MM.1S (cell line): ENCODE measurements around the gene U2AF1L4.
A peak's percentile ranks its signal among the peaks of the same experiment; 100 is the strongest.

ENCODE experiments used
- DNase-seq: peaks from one replicate; pipeline ENCODE4 v3.0.0-alpha.2; 2015
- H2AFZ ChIP-seq: fragments of 300-600 bp; sonication (generic); 2 replicates; pipeline ENCODE4 v1.6.0; 2016; ENCODE audit warnings: antibody characterized with exemption, low read length
- H3F3A ChIP-seq: fragments of 300-600 bp; sonication (generic); 2 replicates; pipeline ENCODE4 v1.6.1; 2016; ENCODE audit warnings: mild to moderate bottlenecking, antibody characterized with exemption, low read length, moderate library complexity, mixed read lengths; ENCODE audit not compliant: insufficient read depth
- H3K27ac ChIP-seq: fragments of 300-600 bp; sonication (generic); 2 replicates; pipeline ENCODE4 v1.5.1; 2016; ENCODE audit warnings: mild to moderate bottlenecking, low read length
- H3K27me3 ChIP-seq: fragments of 300-600 bp; sonication (generic); replicated peaks from 2 replicates; pipeline ENCODE4 v1.6.0; 2016; ENCODE audit warnings: low read length; ENCODE audit not compliant: insufficient read depth
- H3K36me3 ChIP-seq: fragments of 300-600 bp; sonication (generic); replicated peaks from 2 replicates; pipeline ENCODE4 v1.6.1; 2016; ENCODE audit warnings: mild to moderate bottlenecking, low read length, mixed read lengths; ENCODE audit not compliant: insufficient read depth
- H3K4me1 ChIP-seq: fragments of 300-600 bp; sonication (generic); 2 replicates; pipeline ENCODE4 v1.6.1; 2016; ENCODE audit warnings: low read length, mixed read lengths
- H3K4me2 ChIP-seq: fragments of 300-600 bp; sonication (generic); 2 replicates; pipeline ENCODE4 v1.6.0; 2016; ENCODE audit warnings: low read depth, low read length
- H3K4me3 ChIP-seq: fragments of 300-600 bp; sonication (generic); 2 replicates; pipeline ENCODE4 v1.5.1; 2016; ENCODE audit warnings: low read length, mixed read lengths
- H3K79me2 ChIP-seq: fragments of 300-600 bp; sonication (generic); 2 replicates; pipeline ENCODE4 v1.6.1; 2016; ENCODE audit warnings: mixed run types, low read length, mixed read lengths
- H3K9ac ChIP-seq: fragments of 300-600 bp; sonication (generic); 2 replicates; pipeline ENCODE4 v1.6.1; 2016; ENCODE audit warnings: low read length, mixed read lengths
- H3K9me2 ChIP-seq: fragments of 300-600 bp; sonication (generic); replicated peaks from 2 replicates; pipeline ENCODE4 v1.6.1; 2016; ENCODE audit warnings: mild to moderate bottlenecking, low read length, mixed read lengths; ENCODE audit not compliant: insufficient read depth
- H3K9me3 ChIP-seq: fragments of 300-600 bp; sonication (generic); replicated peaks from 2 replicates; pipeline ENCODE4 v1.6.1; 2016; ENCODE audit warnings: mild to moderate bottlenecking, low read length, mixed read lengths; ENCODE audit not compliant: insufficient read depth
- H4K20me1 ChIP-seq: fragments of 300-600 bp; sonication (generic); 2 replicates; pipeline ENCODE4 v1.6.1; 2016; ENCODE audit warnings: mild to moderate bottlenecking, low read length, moderate library complexity, mixed read lengths; ENCODE audit not compliant: insufficient read depth
- EZH2 ChIP-seq: fragments of 300-600 bp; sonication (generic); optimal IDR thresholded peaks from 2 replicates; pipeline ENCODE3; 2017; ENCODE audit warnings: low read depth, mild to moderate bottlenecking, antibody characterized with exemption, low read length, mixed read lengths
- EZH2phosphoT487 ChIP-seq: fragments of 300-600 bp; sonication (generic); IDR thresholded peaks from 2 replicates; pipeline ENCODE4 v1.6.1; 2018; ENCODE audit warnings: antibody characterized with exemption, low read length
- TF ChIP-seq, protein P1 (sequence below): fragments of 300-600 bp; sonication (generic); IDR thresholded peaks from 2 replicates; pipeline ENCODE4 v1.5.1; 2016; ENCODE audit warnings: antibody characterized with exemption, low read length, mixed read lengths

Gene U2AF1L4

DNA sequence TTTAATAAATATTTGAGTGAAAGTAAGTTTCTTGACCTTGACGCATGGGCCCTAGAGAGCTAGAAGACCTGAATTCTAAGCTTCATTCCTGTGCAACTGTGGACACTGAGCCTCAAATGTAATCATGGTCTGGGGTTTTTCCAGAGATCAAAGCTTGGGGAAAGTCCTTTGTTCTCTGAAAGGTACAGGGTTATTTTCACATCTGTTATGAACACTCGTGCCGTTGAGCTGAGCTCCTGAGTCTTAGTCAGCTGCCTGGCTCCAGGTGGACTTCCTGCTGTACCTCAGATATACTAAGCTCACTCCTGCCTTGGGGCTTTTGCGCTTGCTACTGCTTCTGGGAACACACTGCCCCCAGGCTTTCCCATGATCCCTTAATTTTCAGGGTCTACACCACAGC lies 48.4 kb downstream of the U2AF1L4 start:
- peak; percentile 70 for DNase-seq
- no peaks in the 10 kb centered on the region for H3K79me2 ChIP-seq
- TF ChIP-seq, protein P1, sequence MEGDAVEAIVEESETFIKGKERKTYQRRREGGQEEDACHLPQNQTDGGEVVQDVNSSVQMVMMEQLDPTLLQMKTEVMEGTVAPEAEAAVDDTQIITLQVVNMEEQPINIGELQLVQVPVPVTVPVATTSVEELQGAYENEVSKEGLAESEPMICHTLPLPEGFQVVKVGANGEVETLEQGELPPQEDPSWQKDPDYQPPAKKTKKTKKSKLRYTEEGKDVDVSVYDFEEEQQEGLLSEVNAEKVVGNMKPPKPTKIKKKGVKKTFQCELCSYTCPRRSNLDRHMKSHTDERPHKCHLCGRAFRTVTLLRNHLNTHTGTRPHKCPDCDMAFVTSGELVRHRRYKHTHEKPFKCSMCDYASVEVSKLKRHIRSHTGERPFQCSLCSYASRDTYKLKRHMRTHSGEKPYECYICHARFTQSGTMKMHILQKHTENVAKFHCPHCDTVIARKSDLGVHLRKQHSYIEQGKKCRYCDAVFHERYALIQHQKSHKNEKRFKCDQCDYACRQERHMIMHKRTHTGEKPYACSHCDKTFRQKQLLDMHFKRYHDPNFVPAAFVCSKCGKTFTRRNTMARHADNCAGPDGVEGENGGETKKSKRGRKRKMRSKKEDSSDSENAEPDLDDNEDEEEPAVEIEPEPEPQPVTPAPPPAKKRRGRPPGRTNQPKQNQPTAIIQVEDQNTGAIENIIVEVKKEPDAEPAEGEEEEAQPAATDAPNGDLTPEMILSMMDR, result no peak
- TF ChIP-seq EZH2, result no peak
- TF ChIP-seq EZH2phosphoT487, result no peak
- 0 out of 2 replicates have a peak, but pooled peaks cover 6% of the 10 kb centered on the region for H3F3A ChIP-seq
- no peaks in the 10 kb centered on the region for H4K20me1 ChIP-seq
- H3K9me3 ChIP-seq, result no peaks in the 10 kb centered on the region
- no peak overlapping the region; the same call in 1 of the 2 replicates for H3K4me3 ChIP-seq
- no peaks in the 10 kb centered on the region for H3K9me2 ChIP-seq
- H3K9ac ChIP-seq, result no peak overlapping the region
- 0 out of 2 replicates have a peak, but pooled peaks cover 4% of the 10 kb centered on the region for H3K4me1 ChIP-seq
- no peaks in the 10 kb centered on the region for H3K36me3 ChIP-seq
- H2AFZ ChIP-seq, result no peak overlapping the region
- H3K4me2 ChIP-seq, result peak overlapping the region; percentile 10; the same call in 1 of the 2 replicates
- H3K27ac ChIP-seq, result peak overlapping the region; percentile 17; the same call in 1 of the 2 replicates
- no peaks in the 10 kb centered on the region for H3K27me3 ChIP-seq

DNA sequence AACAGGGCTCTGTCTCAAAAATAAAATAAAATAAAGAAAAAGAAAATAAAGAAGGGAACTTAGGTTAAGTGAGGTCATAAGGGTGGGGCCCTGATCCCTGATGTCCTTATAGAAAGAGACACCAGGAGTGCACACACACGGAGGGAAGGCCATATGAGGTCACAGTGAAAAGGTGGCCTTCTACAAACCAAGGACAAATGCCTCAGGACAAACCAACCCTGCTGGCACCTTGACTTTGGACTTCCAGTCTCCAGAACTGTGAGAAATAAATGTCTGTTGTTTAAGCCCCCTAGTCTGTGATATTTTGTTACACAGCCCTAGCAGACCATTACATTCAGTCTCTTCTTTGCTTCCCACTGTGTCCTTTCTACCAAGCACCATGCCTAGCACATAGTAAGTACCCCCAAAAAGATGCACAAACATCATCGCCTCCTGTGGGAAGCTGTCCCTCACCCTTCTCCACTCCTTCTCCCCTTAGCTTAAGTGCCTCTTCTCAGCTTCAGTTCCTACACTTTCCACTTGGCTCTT lies 49.3 kb downstream of the U2AF1L4 start:
- 0 out of 2 replicates have a peak, but pooled peaks cover 6% of the 10 kb centered on the region for H3F3A ChIP-seq
- no peaks in the 10 kb centered on the region for H3K27me3 ChIP-seq
- no peaks in the 10 kb centered on the region for H3K9me3 ChIP-seq
- H3K27ac ChIP-seq, result no peak overlapping the region
- no peak overlapping the region for H3K4me3 ChIP-seq
- H4K20me1 ChIP-seq, result no peaks in the 10 kb centered on the region
- H3K4me1 ChIP-seq, result 0 out of 2 replicates have a peak, but pooled peaks cover 4% of the 10 kb centered on the region
- no peaks in the 10 kb centered on the region for H3K9me2 ChIP-seq
- H3K79me2 ChIP-seq, result no peaks in the 10 kb centered on the region
- H3K4me2 ChIP-seq, result no peak overlapping the region
- DNase-seq, result no peak
- no peak overlapping the region for H2AFZ ChIP-seq
- TF ChIP-seq, protein P1, result no peak
- TF ChIP-seq EZH2phosphoT487, result no peak
- no peak overlapping the region for H3K9ac ChIP-seq
- H3K36me3 ChIP-seq, result no peaks in the 10 kb centered on the region

DNA sequence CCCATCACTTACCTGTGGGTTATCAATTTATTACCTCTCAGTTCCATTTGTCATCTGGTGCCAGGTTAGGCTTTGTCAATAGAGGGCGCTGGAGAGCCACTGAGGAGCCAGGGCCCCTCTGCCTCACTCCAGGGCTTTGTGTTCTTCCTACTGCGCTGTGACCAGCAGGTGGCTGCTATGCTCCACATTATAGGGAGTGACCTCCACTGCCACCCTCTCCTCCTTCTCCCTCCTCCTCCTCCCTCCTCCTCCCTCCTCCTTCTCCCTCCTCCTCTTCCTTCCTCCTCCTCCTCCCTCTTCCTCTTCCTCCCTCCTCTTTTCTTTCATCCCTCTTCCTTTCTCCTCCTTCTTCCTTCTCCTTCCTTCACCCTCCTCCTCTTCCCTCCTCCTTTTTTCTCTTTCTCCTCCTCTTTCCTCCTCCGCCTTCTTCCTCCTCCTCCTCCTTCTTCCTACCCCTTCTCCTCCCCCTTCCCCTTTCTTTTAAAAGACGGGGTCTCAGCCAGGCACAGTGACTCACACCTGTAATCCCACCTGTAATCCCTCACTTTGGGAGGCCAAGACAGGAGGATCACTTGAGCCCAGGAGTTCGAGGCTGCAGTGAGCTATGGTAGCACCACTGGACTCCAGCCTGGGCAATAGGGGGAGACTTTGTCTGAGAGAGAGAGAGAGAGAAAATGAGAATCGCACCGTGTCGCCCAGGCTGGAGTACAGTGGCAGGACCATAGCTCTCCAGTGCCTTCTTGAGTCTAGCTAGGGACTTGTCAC lies 51.2 kb downstream of the U2AF1L4 start:
- no peaks in the 10 kb centered on the region for H3K9me2 ChIP-seq
- DNase-seq, result peak; percentile 91
- no peak overlapping the region for H2AFZ ChIP-seq
- no peak overlapping the region for H3K27ac ChIP-seq
- no peaks in the 10 kb centered on the region for H3K9me3 ChIP-seq
- H3K27me3 ChIP-seq, result peaks cover 14% of the 10 kb centered on the region
- no peaks in the 10 kb centered on the region for H3K79me2 ChIP-seq
- H3K9ac ChIP-seq, result no peak overlapping the region
- TF ChIP-seq, protein P1, result peak; percentile 98
- TF ChIP-seq EZH2, result no peak
- 0 out of 2 replicates have a peak, but pooled peaks cover 6% of the 10 kb centered on the region for H3F3A ChIP-seq
- H3K4me2 ChIP-seq, result no peak overlapping the region
- H4K20me1 ChIP-seq, result no peaks in the 10 kb centered on the region
- H3K36me3 ChIP-seq, result no peaks in the 10 kb centered on the region
- H3K4me3 ChIP-seq, result no peak overlapping the region
- H3K4me1 ChIP-seq, result 0 out of 2 replicates have a peak, but pooled peaks cover 4% of the 10 kb centered on the region
